Measurements from ENCODE around the gene TTC7B.

TTC7B gene

DNA sequence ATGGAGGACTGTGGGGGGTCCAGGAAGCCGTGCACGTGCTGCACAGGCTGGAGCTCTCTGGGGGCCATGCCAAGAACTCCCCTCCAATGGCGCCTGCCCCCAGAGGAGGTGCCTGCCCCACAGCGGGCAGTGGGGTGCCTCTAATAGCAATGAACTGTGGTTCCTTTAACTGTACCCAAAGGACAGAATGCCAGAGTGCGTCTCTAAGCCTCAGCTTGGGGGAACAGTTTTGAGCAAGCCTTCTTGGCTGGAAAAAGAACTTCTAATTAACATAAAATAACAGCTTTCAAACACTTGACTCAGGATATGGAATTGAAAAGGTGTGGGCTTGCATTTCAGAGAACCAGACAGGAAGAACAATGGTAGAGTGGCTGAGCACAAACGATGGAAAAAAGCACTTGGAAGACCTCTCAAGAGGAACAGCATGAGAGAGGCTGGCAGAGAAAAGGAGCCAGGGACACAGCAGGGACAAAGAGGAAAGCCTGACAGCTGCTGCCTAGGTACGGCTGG lies 195.6 kb downstream of the TTC7B start:
- H3K4me3 ChIP-seq (ENCODE audit: low read depth, low read length), result no peak overlapping the region
- DNase-seq (ENCODE audit: low read depth), result no peak
- TF ChIP-seq, protein P1, sequence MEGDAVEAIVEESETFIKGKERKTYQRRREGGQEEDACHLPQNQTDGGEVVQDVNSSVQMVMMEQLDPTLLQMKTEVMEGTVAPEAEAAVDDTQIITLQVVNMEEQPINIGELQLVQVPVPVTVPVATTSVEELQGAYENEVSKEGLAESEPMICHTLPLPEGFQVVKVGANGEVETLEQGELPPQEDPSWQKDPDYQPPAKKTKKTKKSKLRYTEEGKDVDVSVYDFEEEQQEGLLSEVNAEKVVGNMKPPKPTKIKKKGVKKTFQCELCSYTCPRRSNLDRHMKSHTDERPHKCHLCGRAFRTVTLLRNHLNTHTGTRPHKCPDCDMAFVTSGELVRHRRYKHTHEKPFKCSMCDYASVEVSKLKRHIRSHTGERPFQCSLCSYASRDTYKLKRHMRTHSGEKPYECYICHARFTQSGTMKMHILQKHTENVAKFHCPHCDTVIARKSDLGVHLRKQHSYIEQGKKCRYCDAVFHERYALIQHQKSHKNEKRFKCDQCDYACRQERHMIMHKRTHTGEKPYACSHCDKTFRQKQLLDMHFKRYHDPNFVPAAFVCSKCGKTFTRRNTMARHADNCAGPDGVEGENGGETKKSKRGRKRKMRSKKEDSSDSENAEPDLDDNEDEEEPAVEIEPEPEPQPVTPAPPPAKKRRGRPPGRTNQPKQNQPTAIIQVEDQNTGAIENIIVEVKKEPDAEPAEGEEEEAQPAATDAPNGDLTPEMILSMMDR (IDR thresholded peaks at IDR 0.05; ENCODE audit: insufficient read depth, low read depth, low read length, missing control alignments), result no peak

DNA sequence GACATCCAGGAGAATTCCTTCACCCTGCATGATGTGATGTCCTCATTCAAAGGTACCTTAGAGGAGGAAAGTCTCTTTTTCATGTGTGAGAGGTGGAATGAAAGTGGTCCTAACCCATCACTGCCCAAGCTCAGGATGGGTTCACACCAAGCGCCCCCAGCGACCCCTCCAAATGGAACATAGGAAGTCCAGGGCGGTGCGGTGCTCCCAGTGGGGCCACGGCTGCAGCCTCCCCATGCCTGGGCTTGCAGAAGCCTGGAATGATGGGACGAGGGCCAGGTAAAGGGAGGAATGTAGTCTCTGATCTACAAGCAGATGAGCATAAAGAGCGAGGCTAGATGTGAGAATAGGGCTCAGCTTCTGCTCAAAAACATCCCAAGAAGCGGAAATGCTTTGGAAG lies 196.3 kb downstream of the TTC7B start:
- TF ChIP-seq, protein P1 (IDR thresholded peaks at IDR 0.05; ENCODE audit: insufficient read depth, low read depth, low read length, missing control alignments), result no peak
- H3K4me3 ChIP-seq (ENCODE audit: low read depth, low read length), result no peak overlapping the region
- DNase-seq (ENCODE audit: low read depth), result no peak

DNA sequence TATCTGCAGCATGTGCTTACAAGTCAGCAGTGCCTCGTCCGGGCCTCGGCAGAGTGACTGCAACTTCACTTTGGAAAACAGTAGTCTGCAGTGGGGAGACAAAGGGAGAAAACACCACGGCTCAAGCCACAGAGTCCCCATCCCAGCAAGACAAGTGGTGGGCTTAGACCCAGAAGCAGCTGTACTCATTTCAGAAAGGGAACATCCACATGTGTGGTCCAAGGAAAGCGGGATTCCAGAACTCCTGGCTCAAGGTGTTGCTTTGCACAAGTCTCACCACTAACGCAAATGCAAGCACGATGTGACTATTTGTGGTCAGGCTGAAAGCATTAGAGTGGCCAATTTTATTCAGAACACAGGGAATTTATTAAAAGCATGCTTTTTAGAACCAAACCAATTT lies 198.3 kb downstream of the TTC7B start:
- DNase-seq (ENCODE audit: low read depth), result no peak
- TF ChIP-seq, protein P1 (IDR thresholded peaks at IDR 0.05; ENCODE audit: insufficient read depth, low read depth, low read length, missing control alignments), result no peak
- H3K4me3 ChIP-seq (ENCODE audit: low read depth, low read length), result no peak overlapping the region

DNA sequence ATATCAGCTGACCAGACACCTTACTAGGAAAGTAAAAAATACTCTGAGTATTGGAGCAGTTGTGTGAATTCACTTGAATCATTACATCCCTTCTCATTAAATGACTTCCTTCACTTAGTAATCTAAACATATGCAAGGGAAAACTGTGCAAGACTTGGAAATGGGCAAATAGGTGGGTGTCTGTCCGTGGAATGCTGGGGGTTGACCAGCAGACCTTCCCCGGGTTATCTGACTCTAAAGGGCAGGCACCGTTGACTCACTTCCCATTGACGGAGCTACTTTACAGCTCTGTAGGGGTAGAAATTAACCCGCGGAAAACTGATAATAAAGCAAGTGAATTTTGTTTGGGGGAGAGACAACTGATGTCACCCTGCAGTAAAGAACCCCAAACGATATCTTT lies 199.3 kb downstream of the TTC7B start:
- no peak for DNase-seq (ENCODE audit: low read depth)
- TF ChIP-seq, protein P1 (IDR thresholded peaks at IDR 0.05; ENCODE audit: insufficient read depth, low read depth, low read length, missing control alignments), result no peak
- no peak overlapping the region for H3K4me3 ChIP-seq (ENCODE audit: low read depth, low read length)

DNA sequence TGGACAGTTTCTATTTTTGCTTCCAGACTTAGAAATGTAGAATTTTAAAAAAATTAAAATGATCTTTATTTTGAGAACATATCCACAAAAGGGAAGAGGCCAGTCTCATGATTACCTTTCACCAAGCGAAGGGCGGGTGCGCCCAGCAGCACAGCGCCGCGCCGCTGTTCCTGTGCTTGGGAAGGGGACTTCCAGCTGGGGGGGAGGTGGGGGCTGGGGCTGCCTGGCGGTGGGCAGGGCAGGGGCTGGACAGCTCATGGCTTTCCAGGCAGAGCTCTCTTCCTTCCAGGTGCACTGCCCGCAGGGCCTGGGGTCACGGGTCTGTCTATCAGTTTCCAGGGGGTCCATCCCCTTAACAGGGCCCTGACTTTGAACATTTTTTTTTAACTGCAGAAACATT lies 199.9 kb downstream of the TTC7B start:
- DNase-seq (ENCODE audit: low read depth), result no peak
- TF ChIP-seq, protein P1 (IDR thresholded peaks at IDR 0.05; ENCODE audit: insufficient read depth, low read depth, low read length, missing control alignments), result no peak
- H3K4me3 ChIP-seq (ENCODE audit: low read depth, low read length), result no peak overlapping the region

DNA sequence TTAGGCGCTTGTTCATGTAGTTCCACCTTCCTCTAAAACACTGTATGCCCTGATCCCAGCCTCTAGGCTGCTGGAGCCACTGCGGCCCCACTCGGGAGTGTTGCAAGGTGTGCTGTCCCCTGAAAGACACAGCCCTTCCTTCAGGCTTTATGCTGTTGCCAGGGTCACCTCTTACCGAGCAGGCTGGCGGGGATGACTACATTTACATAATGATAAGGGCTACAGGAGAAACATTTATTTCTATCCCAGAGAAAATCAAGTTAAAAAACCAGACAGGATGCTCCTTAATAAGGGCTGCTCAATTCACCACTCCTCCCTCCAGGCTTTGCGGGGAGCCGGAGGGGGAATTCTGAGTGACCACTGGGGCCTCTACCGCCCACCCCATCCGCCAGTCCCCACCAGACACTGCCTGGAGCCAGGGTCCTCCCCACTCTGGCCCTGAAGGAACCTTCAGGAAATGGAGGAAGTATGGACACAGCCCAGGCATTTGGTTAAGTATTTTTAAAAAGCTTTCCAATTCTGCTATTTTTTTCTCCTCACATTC lies 200.6 kb downstream of the TTC7B start:
- TF ChIP-seq, protein P1 (IDR thresholded peaks at IDR 0.05; ENCODE audit: insufficient read depth, low read depth, low read length, missing control alignments), result no peak
- no peak overlapping the region for H3K4me3 ChIP-seq (ENCODE audit: low read depth, low read length)
- DNase-seq (ENCODE audit: low read depth), result no peak
